ENCODE results near the gene NFXL1.
"Not testable (repeated sequence)": the region's sequence is repeated elsewhere in the genome, so short reads cannot be mapped to it uniquely, and the experiment has no call there.

DNA sequence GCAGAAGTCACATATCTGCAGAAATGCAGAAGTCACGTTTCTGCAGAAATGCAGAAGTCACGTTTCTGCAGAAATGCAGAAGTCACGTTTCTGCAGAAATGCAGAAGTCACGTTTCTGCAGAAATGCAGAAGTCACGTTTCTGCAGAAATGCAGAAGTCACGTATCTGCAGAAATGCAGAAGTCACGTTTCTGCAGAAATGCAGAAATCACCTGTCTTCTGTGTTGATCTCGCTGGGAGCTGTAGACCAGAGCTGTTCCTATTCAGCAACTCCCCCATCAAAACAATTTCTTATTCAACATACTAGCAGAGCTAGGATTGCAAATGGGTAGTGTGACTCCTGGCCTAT, 8.9 kb upstream of the NFXL1 start:
- TF ChIP-seq, protein P1, sequence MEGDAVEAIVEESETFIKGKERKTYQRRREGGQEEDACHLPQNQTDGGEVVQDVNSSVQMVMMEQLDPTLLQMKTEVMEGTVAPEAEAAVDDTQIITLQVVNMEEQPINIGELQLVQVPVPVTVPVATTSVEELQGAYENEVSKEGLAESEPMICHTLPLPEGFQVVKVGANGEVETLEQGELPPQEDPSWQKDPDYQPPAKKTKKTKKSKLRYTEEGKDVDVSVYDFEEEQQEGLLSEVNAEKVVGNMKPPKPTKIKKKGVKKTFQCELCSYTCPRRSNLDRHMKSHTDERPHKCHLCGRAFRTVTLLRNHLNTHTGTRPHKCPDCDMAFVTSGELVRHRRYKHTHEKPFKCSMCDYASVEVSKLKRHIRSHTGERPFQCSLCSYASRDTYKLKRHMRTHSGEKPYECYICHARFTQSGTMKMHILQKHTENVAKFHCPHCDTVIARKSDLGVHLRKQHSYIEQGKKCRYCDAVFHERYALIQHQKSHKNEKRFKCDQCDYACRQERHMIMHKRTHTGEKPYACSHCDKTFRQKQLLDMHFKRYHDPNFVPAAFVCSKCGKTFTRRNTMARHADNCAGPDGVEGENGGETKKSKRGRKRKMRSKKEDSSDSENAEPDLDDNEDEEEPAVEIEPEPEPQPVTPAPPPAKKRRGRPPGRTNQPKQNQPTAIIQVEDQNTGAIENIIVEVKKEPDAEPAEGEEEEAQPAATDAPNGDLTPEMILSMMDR (IDR thresholded peaks at IDR 0.05; ENCODE audit: insufficient read depth, low read length): not testable (repeated sequence)
- peak; percentile 72; the same call in 1 of the 2 replicates for TF ChIP-seq POLR2AphosphoS5 (IDR thresholded peaks at IDR 0.05; ENCODE audit: low read depth)
